Panc1 (cell line): ENCODE data around the gene PCNX1.

Experiments used
- CTCF ChIP-seq: fragments of 450-650 bp; IDR thresholded peaks from 2 replicates; pipeline ENCODE4 v1.5.1; 2017; ENCODE audit warnings: mild to moderate bottlenecking
- POLR2AphosphoS5 ChIP-seq: IDR thresholded peaks from 2 replicates; pipeline ENCODE4 v1.6.1; 2012; ENCODE audit warnings: mild to moderate bottlenecking, low read depth, low read length, moderate library complexity
- REST ChIP-seq, 2 experiments: IDR thresholded peaks; 2 replicates each; pipeline ENCODE4 v1.6.1; 2011 to 2012; ENCODE audit warnings: low read depth in 2 of 2, control low read depth in 1 of 2, low read length in 1 of 2, mild to moderate bottlenecking in 1 of 2, moderate library complexity in 1 of 2; ENCODE audit not compliant: insufficient read depth in 1 of 2
- TCF7L2 ChIP-seq: IDR thresholded peaks from 2 replicates; pipeline ENCODE4 v1.6.1; 2011; ENCODE audit warnings: mild to moderate bottlenecking, low read depth, low read length, inconsistent platforms

GRCh38 chr14:70943838-70944237 lies 36.6 kb downstream of the PCNX1 start:
- TF ChIP-seq TCF7L2 (no peak), CTCF (no peak), POLR2AphosphoS5 (no peak), REST (IDR thresholded peaks at IDR 0.05; ENCODE audit: insufficient read depth in 1 of 2, low read depth in 2 of 2, low read length in 1 of 2) (no peak)
